GM20000 (cell line): Measurements from ENCODE around the gene NPHP4.

Source experiments
- DNase-seq: peaks from one replicate; pipeline ENCODE4 v3.0.0; 2012; ENCODE audit warnings: low spot score
- CTCF ChIP-seq: IDR thresholded peaks from 2 replicates; pipeline ENCODE4 v1.5.1; 2012; ENCODE audit warnings: mild to moderate bottlenecking, control low read depth; ENCODE audit errors: extremely low read depth, missing control alignments

The NPHP4 gene

DNA sequence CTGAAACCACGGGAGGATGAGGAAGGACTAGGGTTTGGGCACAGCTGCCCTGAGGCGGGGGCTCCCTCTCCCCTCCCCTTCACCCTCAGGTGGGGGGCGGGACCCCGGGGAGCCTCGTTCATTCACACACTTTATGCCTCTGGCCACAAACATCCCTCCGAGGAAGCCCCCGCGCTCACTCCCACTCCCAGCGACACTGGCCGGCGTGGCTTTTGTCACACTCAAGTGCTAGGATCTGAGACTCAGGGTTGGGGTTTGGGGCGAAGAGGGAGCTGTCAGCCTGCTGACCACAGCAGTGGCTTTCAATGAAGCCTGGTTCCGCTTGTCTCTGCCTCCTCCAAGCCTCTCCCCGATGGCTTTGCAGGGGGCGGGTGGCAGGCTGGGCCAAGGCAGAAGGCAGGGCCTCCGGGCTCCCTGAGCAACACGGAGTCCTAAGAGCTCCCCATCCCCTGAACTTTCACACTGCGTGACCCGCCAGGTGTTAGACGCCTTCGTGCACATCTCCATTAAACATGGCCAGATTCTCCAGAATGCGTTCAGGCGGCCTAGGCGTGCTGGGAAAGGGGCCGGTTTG, 178.1 kb downstream of the NPHP4 start:
- no peak for DNase-seq
- no peak for TF ChIP-seq CTCF

- DNase-seq, result no peak
- TF ChIP-seq CTCF, result no peak
These were observed 178.7 kb downstream of the NPHP4 start for GRCh38 chr1:5813480-5813879.
